WTC11 (cell line): ENCODE data around the gene FOXK1. TPM values are rescaled to one million over a fixed set of nuclear protein-coding genes. Genes with fewer than 3 reads are reported as not detected.

ENCODE experiments used
- ATAC-seq: fragments of 200-7000 bp; cut with Tn5 transposase; 2 replicates; pipeline ENCODE4 v1.10.0; 2021; ENCODE audit warnings: mild to moderate bottlenecking, moderate library complexity
- CTCF ChIA-PET: fragments of 300-600 bp; sonication (Branson Sonifier 250); formaldehyde crosslinking; loops from one replicate; lab custom pipeline; 2021; ENCODE audit warnings: antibody characterized with exemption; lab: Charles Lee
- POLR2A ChIA-PET: fragments of 350-600 bp; sonication (Branson Sonifier 250); formaldehyde crosslinking; loops from one replicate; lab custom pipeline; 2021; ENCODE audit warnings: antibody characterized with exemption; lab: Charles Lee
- DNase-seq: peaks from one replicate; pipeline ENCODE4 v3.0.0; 2021; ENCODE audit warnings: low spot score
- H3K27ac Mint-ChIP-seq: 2 replicates; pipeline ENCODE4 v1.8.0; 2021; ENCODE audit warnings: mixed read lengths
- H3K27me3 Mint-ChIP-seq: 2 replicates; pipeline ENCODE4 v1.8.0; 2021; ENCODE audit warnings: low read depth, mild to moderate bottlenecking, moderate library complexity, mixed read lengths
- H3K36me3 Mint-ChIP-seq: 2 replicates; pipeline ENCODE4 v1.8.0; 2021; ENCODE audit warnings: mixed read lengths
- H3K4me1 Mint-ChIP-seq: 2 replicates; pipeline ENCODE4 v1.8.0; 2022; ENCODE audit warnings: mixed read lengths
- H3K4me3 Mint-ChIP-seq: 2 replicates; pipeline ENCODE4 v1.8.0; 2021; ENCODE audit warnings: mild to moderate bottlenecking, moderate library complexity, mixed read lengths
- H3K9me3 Mint-ChIP-seq: 2 replicates; pipeline ENCODE4 v1.8.0; 2021; ENCODE audit warnings: mixed read lengths
- AFF4 ChIP-seq: sonication (generic); formaldehyde crosslinking; IDR thresholded peaks from 2 replicates; pipeline ENCODE4 v1.8.1; 2023; ENCODE audit warnings: mild to moderate bottlenecking, missing genetic modification reagents, borderline replicate concordance
- AR ChIP-seq: fragments of 250-450 bp; sonication (Bioruptor Pico); IDR thresholded peaks from 2 replicates; pipeline ENCODE4 v1.9.0; 2021; ENCODE audit warnings: mild to moderate bottlenecking
- ATF2 ChIP-seq: sonication (generic); formaldehyde crosslinking; IDR thresholded peaks from 2 replicates; pipeline ENCODE4 v1.8.1; 2022; ENCODE audit warnings: low read depth, missing genetic modification reagents, borderline replicate concordance
- CREM ChIP-seq: sonication (generic); formaldehyde crosslinking; IDR thresholded peaks from 2 replicates; pipeline ENCODE4 v1.8.1; 2022; ENCODE audit warnings: mild to moderate bottlenecking, missing genetic modification reagents, moderate library complexity
- CTCF ChIP-seq: fragments of 200-600 bp; IDR thresholded peaks from 2 replicates; pipeline ENCODE4 v1.8.0; 2022; ENCODE audit warnings: antibody characterized with exemption
- ESRRA ChIP-seq: sonication (generic); formaldehyde crosslinking; IDR thresholded peaks from 2 replicates; pipeline ENCODE4 v1.8.1; 2022; ENCODE audit warnings: mild to moderate bottlenecking, missing genetic modification reagents, borderline replicate concordance
- FOXK1 ChIP-seq: sonication (generic); formaldehyde crosslinking; IDR thresholded peaks from 2 replicates; pipeline ENCODE4 v1.8.0; 2022; ENCODE audit warnings: mild to moderate bottlenecking, moderate library complexity, missing genetic modification reagents
- GABPB1 ChIP-seq: sonication (generic); formaldehyde crosslinking; IDR thresholded peaks from 2 replicates; pipeline ENCODE4 v1.8.1; 2023; ENCODE audit warnings: mild to moderate bottlenecking, missing genetic modification reagents
- IRF1 ChIP-seq: sonication (generic); formaldehyde crosslinking; IDR thresholded peaks from 2 replicates; pipeline ENCODE4 v1.8.0; 2023; ENCODE audit warnings: missing genetic modification reagents
- KAT7 ChIP-seq: sonication (generic); formaldehyde crosslinking; IDR thresholded peaks from 2 replicates; pipeline ENCODE4 v1.8.1; 2023; ENCODE audit warnings: missing genetic modification reagents, mild to moderate bottlenecking, borderline replicate concordance
- MXD4 ChIP-seq: fragments of 250-450 bp; sonication (Bioruptor Pico); IDR thresholded peaks from 2 replicates; pipeline ENCODE4 v1.8.0; 2021; ENCODE audit warnings: mild to moderate bottlenecking, moderate library complexity, borderline replicate concordance
- NFATC4 ChIP-seq: fragments of 250-450 bp; sonication (Bioruptor Pico); IDR thresholded peaks from 2 replicates; pipeline ENCODE4 v1.9.0; 2021; ENCODE audit warnings: mild to moderate bottlenecking
- NFE2L1 ChIP-seq: sonication (generic); formaldehyde crosslinking; IDR thresholded peaks from 2 replicates; pipeline ENCODE4 v1.8.1; 2023; ENCODE audit warnings: missing genetic modification reagents
- RELA ChIP-seq: sonication (generic); formaldehyde crosslinking; IDR thresholded peaks from 2 replicates; pipeline ENCODE4 v1.8.1; 2022; ENCODE audit warnings: missing genetic modification reagents, mild to moderate bottlenecking, borderline replicate concordance
- TP53 ChIP-seq: sonication (generic); formaldehyde crosslinking; IDR thresholded peaks from 2 replicates; pipeline ENCODE4 v1.8.1; 2023; ENCODE audit warnings: mild to moderate bottlenecking, missing genetic modification reagents
- ZMAT4 ChIP-seq: fragments of 250-450 bp; sonication (Bioruptor Pico); IDR thresholded peaks from 2 replicates; pipeline ENCODE4 v1.9.0; 2021; ENCODE audit warnings: mild to moderate bottlenecking
- ZNF121 ChIP-seq: sonication (generic); formaldehyde crosslinking; IDR thresholded peaks from 2 replicates; pipeline ENCODE4 v1.8.0; 2023; ENCODE audit warnings: missing genetic modification reagents
- ZNF232 ChIP-seq: sonication (generic); formaldehyde crosslinking; IDR thresholded peaks from 2 replicates; pipeline ENCODE4 v1.8.0; 2022; ENCODE audit warnings: mild to moderate bottlenecking, missing genetic modification reagents
- ZNF396 ChIP-seq: fragments of 250-450 bp; sonication (Bioruptor Pico); IDR thresholded peaks from 2 replicates; pipeline ENCODE4 v1.8.0; 2021; ENCODE audit warnings: mild to moderate bottlenecking, moderate library complexity, borderline replicate concordance
- ZNF423 ChIP-seq: fragments of 250-450 bp; sonication (Bioruptor Pico); IDR thresholded peaks from 2 replicates; pipeline ENCODE4 v2.1.2; 2022; ENCODE audit warnings: mild to moderate bottlenecking, moderate library complexity
- ZNF425 ChIP-seq: fragments of 250-450 bp; sonication (Bioruptor Pico); conservative IDR thresholded peaks from 2 replicates; pipeline ENCODE4 v1.9.0; 2021; ENCODE audit warnings: mild to moderate bottlenecking
- total RNA-seq: library from RNA; stranded (reverse); gene quantifications from 3 replicates; pipeline ENCODE4 v1.2.3, GENCODE V29; 2021

Gene FOXK1
- total RNA-seq, 1 experiment from 2014 or later: 21.9 TPM

- TF ChIP-seq AFF4 (no peak), AR (CRISPR knock-in tag) (no peak), RELA (no peak)
Observed at GRCh38 chr7:4785371-4785770, 103.3 kb downstream of the FOXK1 start (continued).

- CTCF ChIA-PET: no interaction called here
- POLR2A ChIA-PET: no interaction called here
- no peak for TF ChIP-seq ZNF423 (CRISPR knock-in tag)
- no peak for TF ChIP-seq GABPB1 (CRISPR knock-in tag)
- no peak for TF ChIP-seq FOXK1 (CRISPR knock-in tag)
- TF ChIP-seq NFE2L1 (CRISPR knock-in tag): no peak
- no peak for TF ChIP-seq ZNF232 (CRISPR knock-in tag)
- TF ChIP-seq ZNF396 (CRISPR knock-in tag): no peak
- no peak for TF ChIP-seq ZNF425 (CRISPR knock-in tag)
- TF ChIP-seq TP53 (CRISPR knock-in tag): no peak
- TF ChIP-seq ZNF121: no peak
- Mint-ChIP-seq H3K4me3 (no peak overlapping the region), H3K9me3 (no peaks in the 10 kb centered on the region), H3K4me1 (no peaks in the 10 kb centered on the region), H3K27me3 (no peaks in the 10 kb centered on the region), H3K36me3 (peaks cover 8% of the 10 kb centered on the region), H3K27ac (no peak overlapping the region)
- ATAC-seq: no peak
- no peak for DNase-seq
Observed at GRCh38 chr7:4786015-4786414, 103.9 kb downstream of the FOXK1 start.

GRCh38 chr7:4787541-4787940 lies 105.4 kb downstream of the FOXK1 start:
- Mint-ChIP-seq H3K9me3 (no peaks in the 10 kb centered on the region), H3K36me3 (peaks cover 3% of the 10 kb centered on the region; the same call in 1 of the 2 replicates), H3K4me1 (no peaks in the 10 kb centered on the region), H3K4me3 (no peak overlapping the region), H3K27me3 (no peaks in the 10 kb centered on the region), H3K27ac (no peak overlapping the region)
- ChIA-PET POLR2A (no interaction called here), CTCF (interaction anchor here (0.8 kb wide), 1 partner anchor 11 kb away, joined by 3 read pairs; no protein-coding TSS in a partner anchor)
- DNase-seq (no peak), ATAC-seq (no peak)
- no peak for TF ChIP-seq CREM
- TF ChIP-seq ZNF396 (CRISPR knock-in tag): no peak
- TF ChIP-seq CTCF: no peak
- TF ChIP-seq ZMAT4 (CRISPR knock-in tag): no peak
- TF ChIP-seq ATF2: no peak
- no peak for TF ChIP-seq KAT7 (CRISPR knock-in tag)
- TF ChIP-seq IRF1 (CRISPR knock-in tag): no peak
- TF ChIP-seq NFATC4: no peak
- TF ChIP-seq MXD4: no peak
- no peak for TF ChIP-seq ESRRA (CRISPR knock-in tag)
